8988T (cell line): ENCODE data around the gene SMIM22.

ENCODE experiments used
- DNase-seq: peaks from one replicate; pipeline ENCODE4 v3.0.0; 2011

SMIM22 gene

DNA sequence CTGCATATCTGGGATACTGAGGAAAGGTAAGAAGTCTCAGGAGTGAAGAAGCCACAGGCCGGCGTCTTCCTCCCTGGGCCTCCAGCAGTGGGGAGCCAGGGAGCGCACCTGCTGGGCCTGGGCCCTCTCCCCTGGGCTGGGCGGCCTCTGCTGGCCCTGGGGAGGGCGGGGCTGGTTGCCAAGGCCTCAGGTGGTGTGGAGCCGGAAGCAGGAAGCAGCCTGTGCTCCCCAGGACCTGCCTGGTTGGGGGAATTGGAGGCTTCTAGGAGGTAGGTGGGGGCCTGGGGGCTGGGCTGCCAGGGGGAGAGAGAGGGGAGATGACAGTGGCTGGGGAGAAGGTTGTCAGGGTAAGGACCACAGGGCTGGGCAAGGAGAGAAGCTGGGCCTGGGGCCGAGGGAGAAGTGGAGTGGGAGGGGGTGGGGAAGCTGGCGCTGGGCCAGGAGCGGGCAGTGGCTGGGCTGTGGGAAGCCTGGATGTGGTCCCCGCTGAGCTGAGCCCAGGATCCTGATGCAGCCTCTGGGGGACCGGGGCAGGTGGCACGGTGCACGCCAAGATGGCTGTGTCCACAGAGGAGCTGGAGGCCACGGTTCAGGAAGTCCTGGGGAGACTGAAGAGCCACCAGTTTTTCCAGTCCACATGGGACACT, at the start of gene SMIM22:
Gene SMIM22 (plus strand): TSS at position 189 of the 647 bp plus-strand sequence. CDS start 366 bp downstream, at position 555.
- no peak for DNase-seq

DNA sequence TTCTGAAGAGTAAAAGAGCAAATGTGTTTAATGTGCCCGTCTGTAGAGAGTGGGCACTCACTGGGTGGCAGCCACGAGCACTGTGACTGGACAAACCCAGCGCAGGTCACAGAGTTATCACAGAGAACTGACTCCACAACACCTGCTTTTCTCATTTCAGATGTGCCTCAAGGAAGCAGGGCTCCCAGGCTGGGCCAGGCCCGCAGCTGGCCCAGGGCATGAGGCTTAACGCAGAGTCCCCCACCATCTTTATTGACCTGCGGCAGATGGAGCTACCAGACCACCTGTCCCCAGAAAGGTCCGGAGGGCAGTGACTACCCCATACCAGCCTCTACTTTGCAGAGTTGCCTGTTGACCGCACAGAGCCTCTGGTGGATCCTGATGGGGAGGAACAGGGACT, 49.0 kb upstream of the SMIM22 start:
- no peak for DNase-seq

GRCh38 chr16:4746991-4747574, 48.1 kb upstream of the SMIM22 start:
- no peak for DNase-seq

- no peak for DNase-seq
Observed at GRCh38 chr16:4747906-4748681, 47.1 kb upstream of the SMIM22 start.

GRCh38 chr16:4748682-4749411, 46.3 kb upstream of the SMIM22 start:
- no peak for DNase-seq

DNA sequence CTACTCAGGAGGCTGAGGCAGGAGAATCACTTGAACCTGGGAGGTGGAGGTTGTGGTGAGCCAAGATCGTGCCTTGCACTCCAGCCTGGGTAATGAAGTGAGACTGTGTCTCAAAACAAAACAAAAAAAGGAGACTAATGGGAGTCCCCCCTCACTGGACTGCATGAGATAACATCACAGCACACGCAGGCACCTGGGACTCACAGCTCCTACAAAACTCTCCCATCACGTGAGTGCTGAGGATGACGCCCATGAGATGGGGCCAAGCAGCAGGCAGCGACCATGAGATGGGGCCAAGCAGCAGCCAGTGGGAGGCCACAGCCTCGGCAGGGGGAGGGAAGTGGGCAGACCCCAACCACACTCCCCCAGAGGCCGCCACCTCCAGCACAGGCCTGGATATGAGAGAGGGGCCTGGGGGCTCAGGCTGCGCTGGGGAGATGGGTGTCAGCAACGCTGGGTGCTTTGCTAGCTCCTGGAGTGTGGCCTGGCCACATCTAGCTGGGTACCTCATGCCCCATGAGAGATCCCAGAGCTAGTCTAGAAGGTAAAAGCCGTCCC, 45.4 kb upstream of the SMIM22 start:
- DNase-seq, result no peak

DNA sequence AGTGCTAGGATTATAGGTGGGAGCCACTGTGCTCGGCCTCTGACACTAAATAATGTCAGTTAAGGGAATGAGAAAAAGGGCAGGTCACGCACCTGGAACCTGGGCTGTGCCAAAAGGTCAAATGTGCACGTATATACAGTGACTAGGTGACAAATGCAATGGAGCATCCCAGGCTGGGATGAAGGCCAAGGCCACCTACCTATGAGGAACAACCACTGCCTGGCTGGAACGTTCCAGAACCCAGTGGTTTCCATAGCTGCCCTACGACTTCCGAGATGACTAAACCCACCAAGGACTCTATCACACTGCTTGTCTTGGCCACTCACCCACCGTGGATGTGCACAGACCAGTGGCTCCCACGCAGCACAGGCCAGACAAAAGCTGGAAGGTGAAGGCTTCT, 44.3 kb upstream of the SMIM22 start:
- DNase-seq, result no peak

- DNase-seq, result no peak
Observed at GRCh38 chr16:4752351-4753100, 42.6 kb upstream of the SMIM22 start.

GRCh38 chr16:4753227-4753626, 41.9 kb upstream of the SMIM22 start:
- no peak for DNase-seq

DNA sequence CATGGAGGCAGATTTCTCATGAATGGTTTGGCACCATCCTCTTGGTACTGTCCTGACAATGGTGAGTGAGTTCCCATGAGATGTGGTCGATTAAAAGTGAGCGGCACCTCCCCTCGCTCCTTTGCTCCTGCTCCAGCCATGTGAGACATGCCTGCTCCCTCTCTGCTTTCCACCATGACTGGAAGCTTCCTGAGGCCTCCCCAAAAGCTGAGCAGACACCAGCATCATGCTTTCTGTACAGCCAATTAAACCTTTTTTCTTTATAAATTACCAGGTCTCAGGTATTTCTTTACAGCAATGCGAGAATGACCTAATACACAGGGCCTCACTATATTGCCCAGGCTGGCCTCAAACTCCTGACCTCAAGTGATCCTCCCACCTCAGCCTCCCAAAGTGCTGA, 40.3 kb upstream of the SMIM22 start:
- no peak for DNase-seq

DNA sequence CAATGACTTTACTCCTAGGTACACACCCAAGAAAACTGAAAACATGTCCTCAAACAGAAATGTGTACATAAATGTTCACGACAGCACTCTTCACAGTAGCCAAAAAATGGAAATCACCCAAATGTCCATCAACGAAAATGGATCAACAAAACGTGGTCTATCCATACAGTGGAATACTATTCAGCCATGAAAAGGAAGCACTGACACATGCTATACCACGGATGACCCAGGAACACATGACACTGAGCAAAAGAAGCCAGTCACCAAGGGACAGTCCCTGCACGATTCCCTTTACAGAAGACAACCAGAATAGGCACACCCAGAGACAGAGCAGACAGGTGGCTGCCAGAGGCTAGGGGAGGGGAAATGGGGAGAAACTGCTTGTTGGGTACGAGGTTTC, 39.5 kb upstream of the SMIM22 start:
- no peak for DNase-seq

DNA sequence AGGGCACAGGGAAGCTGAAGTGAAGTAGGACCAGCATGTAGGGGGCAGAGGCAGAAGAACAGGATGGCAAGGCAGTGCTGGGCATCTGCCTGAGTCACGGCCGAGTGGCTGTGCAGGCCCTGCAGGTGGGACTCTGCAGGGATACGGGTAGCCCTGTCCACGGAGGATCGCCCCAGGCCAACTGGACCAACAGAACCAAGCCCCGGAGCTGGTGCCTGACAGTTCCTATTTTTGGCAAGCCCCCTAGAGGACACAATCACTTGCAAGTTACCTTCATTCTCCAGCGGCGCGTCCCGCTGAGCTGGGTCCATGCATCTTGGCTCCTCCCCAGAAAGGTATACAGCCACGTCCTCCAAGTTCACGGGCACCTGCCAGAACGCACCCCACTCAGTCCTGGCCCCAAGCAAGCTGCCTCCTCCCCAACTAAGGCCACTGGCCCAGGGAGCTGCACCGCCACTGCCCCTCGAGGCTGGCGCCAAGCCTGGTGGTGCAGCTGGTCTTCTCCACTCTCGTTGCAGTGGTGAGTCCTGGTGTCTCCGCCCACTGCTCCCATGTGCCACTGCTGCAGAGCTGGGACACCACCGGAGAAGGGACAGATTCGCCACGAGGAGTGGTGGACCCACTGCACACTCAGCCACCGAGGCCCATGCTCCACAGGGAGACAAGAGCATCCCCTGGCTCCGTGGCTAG, 34.8 kb upstream of the SMIM22 start:
- no peak for DNase-seq

GRCh38 chr16:4762205-4762604, 33.0 kb upstream of the SMIM22 start:
- no peak for DNase-seq

GRCh38 chr16:4763791-4764190, 31.4 kb upstream of the SMIM22 start:
- DNase-seq, result no peak

DNA sequence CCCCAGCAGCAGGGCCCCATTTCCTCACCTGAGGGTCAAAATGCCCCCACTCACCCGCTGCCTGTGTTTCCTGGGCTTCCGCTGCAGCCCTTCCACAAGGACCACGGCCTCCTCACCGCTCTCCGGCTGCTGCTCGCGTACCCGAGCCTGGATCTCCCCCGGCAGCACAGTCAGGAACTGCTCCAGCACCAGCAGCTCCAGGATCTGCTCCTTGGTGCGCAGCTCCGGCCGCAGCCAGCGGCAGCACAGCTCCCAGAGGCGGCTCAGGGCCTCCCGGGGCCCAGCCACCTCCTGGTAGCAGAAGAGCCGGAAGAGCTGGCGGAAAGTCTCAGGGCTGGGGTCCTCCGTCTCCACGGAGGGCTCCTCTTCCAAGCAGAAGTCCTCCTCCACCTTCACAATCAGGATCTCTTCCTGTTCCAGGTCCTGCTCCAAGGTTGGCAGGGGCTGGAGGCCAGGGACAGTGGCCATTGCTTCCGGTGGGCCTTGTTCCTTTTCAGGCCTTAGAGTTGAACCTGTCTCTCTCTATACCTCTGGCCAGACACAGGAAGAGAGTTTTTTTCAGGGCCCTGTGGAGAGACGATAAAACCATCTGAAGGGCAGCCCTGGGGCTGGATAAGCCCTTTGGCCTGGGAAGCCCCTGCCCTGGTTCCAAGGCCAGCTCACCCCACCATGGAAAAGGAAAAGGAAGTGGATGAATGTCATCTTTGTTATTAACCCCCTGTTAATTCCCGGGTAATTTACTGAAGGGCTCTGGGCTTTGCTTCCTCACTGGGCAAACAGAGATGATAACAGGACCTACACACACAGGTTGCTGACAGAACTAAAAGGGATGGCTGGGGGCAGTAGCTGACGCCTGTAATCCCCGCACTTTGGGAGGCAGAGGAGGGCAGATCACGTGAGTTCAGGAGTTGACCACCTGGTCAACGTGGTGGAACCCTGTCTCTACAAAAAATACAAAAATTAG, 29.4 kb upstream of the SMIM22 start:
- DNase-seq, result no peak

GRCh38 chr16:4766875-4767628, 28.1 kb upstream of the SMIM22 start, which contains the start of gene ZNF500:
Gene ZNF500 (minus strand): TSS chr16:4767162. CDS start chr16:4765978, 1,184 bp downstream.
- DNase-seq, result peak; percentile 76

DNA sequence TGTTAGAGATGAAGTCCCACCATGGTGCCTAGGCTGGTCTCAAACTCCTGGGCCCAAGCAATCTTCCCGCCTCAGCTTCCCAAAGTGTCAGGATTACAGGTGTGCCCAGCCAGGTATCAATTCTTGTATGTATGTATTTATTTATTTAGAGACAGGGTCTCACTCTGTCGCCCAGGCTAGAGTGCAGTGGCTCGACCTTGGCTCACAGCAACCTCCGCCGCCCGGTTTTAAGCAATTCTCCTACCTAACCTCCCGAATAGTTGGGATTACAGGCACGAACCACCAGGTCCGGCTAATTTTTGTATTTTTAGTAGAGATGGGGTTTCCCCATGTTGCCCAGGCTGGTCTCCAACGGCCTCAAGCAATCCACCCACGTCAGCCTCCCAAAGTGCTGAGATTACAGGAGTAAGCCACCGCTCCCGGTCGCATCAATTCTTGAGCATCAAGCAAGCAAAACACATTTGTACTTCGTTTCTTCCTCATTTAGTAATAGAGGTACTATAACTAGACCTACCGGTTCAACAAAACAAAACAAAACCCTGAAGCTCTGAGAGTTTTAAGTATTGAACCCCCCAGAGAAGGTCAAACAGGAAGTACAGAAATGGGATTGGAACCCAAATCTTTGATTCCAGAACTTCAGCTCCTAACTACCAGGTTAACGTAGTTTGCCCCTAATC, 27.2 kb upstream of the SMIM22 start:
- DNase-seq, result no peak

GRCh38 chr16:4768549-4769305, 26.4 kb upstream of the SMIM22 start:
- peak; percentile 75 for DNase-seq
